HL-60/S4 treated with phorbol 12-myristate 13-acetate at 8.2 ng/mL for 4 days and 3 days (cell line): ENCODE results near the gene KCNQ1OT1.

Experiments
- in situ Hi-C: fragments of 300-500 bp; cut with MboI; formaldehyde crosslinking; loops from 2 replicates; pipeline ENCODE4 v1.15.0; 2022; ENCODE audit warnings: low sequenced_read_pairs

Gene KCNQ1OT1

DNA sequence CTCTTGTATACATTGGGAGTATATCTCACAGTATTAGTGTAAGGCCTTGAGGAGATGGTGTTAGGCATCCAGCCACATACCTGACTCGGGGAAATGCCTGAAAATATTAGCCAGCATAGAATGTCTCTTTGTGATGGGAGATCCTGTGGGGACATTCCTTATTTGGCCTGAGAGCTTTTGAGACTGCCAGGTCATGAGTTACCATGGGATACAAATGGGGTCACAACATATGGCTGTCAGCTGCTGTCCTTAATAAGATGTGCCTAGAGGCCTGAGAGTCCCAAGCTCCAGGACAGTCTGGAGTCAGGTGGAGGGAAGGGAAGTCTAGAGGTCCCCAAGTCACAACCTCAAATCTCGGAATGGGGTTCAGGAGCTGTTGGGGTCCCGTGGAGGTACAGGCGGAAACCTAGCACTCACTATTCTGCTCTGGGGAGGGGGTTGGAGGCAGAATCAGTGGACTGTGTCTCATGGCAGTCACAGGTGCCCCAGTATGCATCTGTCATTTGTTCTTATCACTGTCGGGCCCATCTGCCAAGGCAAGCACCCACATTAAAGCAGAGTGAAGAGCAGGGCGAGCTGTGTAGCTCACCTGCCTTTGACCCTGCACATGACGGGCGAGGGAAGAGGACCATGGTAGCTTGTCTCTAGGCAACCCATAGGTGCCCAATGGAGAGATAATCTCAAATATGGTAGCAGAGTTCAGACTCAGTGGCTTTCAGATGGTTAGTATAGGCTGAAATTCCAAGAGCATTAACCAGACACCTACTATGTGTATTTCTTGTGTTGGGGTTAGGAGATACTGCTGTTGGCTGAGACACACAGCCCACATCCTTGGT, 29.9 kb downstream of the KCNQ1OT1 start:
- in situ Hi-C loops, result no loop called here

DNA sequence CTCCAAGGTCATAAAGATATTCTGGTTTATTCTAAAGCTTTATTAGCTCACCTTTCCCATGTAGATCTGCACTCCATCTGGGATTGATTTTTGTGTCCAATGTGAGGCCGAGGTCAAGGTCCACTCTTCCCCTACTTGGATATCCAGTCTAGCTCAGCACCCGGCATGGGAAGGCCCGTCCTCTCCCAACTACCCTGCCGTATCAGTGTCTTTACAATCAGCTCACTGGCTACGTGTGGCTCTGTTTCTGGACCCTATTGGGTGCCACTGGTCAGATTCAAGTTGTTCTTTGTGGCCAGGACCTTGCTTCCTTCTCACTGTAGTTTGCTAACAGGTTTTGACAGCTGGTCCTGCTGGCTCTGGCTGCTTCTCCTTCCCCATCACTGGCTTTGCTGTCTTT, 30.9 kb downstream of the KCNQ1OT1 start:
- in situ Hi-C loops, result no loop called here

DNA sequence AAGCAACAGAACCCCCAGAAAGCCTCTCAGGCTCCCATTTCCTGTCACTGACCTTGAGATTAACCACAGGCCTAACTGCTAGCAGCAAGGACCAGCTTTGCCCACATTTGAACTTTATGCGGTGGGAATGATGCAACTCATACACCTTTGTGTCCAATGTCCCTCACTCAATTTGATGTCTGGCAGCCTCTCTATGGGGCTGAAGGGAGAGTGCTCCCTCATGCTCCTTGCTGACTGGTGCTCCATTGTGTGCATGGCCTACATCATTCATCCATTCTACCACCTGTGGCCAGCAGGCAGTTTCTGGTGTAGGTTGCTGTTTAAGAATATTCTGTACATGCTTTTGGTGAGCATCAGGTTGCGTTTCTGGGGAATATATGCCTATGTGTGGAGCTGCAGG, 31.9 kb downstream of the KCNQ1OT1 start:
- in situ Hi-C loops, result no loop called here

DNA sequence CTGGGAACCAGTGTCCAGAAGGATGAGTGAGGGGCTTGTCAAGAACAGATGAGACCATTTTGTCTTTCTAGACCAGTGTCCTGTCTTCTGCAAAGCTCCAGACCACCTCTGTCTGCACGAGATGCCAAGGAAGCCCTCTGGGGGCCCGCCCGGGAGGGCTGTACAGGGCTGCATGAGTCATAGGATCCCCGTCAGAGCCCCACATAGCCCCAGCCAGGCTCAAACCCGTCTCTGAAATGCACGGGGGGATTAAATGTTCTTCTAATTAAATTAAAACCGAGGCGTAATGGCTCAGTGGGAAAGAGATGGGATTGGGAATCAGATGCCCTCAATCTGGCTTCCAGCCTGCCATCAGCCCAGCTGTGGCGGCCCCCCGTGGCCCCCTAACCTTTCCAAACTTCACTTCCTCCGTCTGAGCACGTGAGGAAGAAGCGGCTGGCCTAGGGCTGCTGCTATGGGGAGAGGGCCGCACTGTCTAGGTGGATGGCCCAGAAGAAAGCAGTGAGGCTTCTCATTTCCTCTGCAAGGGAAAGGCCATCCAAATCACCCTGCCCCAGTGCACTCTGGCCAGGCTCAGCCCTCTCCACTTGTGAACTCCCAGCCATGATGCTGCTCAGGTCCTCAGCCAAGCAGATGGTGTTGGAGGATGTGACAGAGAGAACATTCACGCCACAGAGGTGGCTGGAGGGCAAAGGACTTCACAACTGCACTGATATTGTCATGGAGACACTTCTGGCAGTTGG, 32.8 kb downstream of the KCNQ1OT1 start:
- in situ Hi-C loops, result no loop called here

DNA sequence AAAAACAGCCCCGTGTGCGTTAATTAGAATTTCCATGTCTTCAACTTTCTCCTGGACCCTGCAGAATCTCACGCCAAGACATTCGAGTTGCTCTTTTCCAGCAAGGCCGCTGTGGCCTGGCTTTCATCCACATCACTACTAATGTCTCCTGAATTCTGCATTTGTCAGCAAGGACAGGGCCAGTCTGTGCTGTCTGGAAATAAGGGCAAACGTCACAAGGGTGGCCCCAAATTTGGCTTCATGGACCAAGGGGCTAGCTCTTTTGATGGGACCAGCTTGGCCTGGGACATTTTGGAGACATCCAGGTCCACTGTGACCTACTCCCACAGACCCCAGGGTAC, 33.4 kb downstream of the KCNQ1OT1 start:
- in situ Hi-C loops, result no loop called here

DNA sequence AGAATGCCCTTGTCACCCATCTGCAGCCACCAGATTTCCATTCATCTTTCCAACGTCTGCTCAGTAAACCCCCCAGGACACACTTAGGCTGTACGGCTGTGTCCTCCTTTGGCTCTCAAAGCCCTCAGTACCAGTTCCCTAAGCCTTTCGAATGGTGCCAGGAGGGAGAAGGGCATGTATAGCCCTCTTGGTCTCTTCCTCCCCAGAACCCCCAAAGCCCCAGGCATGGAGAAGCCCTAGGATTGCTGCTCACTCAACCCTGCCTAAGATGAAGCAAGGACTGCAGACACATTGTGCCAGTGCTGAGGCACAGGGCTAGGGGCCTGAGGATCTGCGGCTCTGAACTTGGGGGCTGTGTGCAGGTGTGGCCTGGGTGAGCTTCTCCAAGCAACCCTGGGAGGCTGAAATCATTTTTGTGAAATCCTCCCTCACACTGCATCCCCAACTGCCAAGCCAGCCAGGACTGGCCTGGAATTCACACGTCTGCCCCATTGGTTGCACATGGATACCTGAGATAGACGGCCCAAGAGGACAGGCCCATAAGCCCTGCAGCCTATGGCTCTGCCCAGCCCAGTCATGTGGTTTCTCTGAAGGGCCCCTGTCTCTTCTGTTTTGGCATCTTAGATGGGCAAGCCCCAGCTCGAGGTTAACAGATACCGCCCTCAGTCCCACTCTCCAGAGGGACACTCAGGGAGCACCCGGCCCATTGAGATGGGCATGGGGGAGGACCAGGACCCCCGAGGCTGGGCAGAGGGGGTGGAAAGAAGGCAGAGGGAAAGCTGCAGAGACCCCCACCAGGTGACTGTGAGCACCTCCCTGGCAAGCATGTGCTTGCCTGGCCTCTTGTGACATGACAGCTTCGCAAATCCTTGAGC, 34.0 kb downstream of the KCNQ1OT1 start:
- in situ Hi-C loops, result no loop called here

DNA sequence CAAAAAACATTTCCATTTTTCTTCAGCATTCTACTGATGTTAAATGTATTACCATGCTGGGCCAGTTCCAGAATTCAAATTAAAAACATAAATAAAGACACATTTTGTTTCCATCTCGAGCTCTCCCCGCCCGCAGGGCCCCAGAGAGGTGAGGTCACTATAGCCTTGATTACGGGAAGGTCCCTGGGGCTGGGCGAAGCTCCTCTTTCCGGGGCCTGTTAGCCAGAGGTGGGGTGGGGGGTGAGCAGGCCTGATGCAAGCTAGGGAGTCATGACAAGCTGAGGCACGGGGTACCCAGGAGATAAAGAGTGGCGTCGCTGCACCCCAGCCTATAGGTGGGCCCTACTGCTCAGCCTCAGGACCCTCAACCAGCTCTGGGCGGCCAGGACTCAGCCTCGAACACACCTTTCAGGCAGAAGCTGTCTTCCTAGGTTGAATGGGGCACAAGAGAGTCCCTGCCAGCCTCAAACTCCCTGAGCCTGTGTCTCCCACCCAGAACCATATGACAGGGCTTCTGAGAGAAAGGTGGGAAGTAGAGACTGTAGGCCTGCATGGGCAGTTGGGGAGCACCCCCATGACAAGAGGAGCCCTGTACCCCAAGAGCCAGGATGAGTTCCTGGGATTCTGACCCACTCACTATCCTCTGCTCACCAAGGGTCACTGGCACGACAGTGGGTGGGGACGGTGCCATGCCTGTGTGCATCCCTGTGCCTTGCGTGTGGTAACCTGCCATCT, 34.8 kb downstream of the KCNQ1OT1 start:
- in situ Hi-C loops, result no loop called here

DNA sequence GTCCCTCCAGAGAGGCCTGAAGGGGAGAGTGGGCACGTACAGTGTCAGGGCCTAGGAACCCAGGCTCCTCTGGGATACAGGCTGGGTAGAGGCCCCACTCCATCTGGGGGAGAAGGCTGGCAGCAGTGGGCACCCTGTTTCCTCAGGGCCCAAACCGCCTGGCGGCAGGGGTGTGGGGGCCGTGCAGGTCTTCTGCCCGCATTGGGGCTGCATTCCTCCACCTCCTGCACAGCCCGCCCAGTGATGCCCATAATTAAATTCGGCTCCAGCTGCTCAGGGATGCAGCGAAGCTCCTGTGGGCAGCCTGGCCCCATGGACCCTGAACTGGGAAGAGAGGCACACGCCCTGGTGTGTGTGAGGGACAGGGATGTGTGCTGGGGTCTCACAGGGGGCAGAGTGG, 35.4 kb downstream of the KCNQ1OT1 start:
- in situ Hi-C loops, result no loop called here

DNA sequence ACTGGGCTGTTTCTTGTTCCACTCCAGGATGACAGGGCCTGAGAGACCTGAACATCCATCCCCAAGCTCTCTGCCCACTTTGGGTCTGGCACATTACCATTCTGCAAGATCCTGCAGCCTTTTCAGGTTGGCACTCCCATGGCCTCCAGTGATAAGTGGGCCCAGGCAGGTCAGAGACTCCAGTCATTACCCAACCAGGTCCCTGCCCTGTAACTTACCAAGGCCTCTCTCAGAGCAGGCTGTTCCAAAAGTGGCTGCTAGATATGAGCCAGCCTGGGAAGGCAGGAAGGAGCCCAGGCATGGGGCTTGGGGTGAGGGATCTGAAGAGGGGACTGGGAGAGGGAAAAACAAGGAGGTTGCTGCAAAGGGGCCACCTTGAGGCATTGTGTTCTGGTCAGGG, 35.9 kb downstream of the KCNQ1OT1 start:
- in situ Hi-C loops, result no loop called here

DNA sequence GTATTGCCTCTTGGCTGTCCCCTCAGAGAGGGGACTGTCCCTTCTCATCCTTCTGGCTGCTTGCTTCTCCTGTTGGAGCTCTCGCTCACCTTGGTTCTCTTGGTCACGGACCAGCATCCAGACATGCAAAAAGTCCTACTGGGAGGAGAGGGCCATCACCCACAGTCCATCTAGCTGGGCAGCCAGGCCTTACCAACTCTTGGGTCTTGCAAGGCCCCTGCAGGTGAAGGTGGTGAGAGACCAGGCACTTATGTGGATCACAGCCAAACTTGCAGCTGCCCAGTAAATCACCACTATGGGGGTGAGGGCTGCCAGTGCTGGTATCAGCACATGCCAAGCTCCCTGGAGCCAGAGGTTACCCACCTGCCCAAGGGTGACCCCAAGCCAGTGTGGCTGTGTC, 36.3 kb downstream of the KCNQ1OT1 start:
- in situ Hi-C loops, result no loop called here

DNA sequence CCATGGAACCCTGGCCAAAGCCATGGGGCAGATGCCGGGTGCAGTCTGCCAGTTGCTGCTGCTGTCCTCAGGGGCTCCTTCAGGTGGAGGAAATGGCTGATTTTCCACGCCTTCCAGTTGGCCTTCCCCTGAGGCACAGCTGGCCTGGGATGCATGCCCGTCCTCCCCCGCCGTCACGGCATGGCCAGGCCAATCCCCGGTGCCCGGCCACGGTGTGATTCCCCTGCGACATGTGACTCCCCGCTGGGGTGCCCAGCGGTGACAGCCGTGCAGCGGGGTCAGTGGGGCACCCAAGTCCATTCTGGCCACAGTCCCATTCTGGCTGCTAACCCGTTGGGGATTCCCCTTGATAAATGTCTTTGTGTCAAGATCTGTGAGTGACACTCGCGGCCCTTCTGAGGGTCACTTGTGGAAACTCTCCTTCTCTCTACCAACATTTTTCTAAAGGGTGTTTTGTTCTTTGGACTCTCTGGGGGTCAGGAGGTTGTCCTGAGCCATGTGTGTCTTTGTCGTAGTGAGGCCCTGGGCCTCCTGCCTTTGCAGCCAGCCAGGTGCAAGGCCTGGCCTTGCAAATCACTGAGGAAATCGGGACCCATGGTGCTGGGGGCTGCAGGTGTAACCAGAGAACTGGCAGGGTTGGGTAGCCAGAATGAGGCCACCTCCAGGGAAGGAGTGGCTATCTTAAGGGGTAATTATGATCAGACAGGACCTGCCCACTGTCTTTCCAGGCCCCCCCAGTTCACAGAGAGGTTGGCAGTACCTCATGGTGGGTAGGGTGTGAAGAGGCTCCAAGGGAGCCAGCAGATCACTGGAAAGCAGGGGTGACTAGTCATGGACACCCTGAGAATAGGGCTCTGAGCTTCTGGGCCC, 37.1 kb downstream of the KCNQ1OT1 start:
- in situ Hi-C loops, result no loop called here

DNA sequence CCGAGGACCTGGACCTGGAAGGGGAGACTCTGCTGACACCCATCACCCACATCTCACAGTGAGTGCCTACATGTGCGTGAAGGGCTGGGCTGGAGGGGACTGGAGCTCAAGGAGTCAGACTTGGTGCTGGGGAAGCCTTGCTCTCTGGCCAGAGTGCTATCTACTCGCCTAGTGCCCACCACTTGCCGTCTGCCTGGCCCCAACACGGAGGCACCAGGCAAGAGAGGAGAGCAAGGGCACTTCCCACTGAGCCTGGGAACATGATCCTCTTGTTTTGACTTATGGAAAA, 37.8 kb downstream of the KCNQ1OT1 start:
- in situ Hi-C loops, result no loop called here

DNA sequence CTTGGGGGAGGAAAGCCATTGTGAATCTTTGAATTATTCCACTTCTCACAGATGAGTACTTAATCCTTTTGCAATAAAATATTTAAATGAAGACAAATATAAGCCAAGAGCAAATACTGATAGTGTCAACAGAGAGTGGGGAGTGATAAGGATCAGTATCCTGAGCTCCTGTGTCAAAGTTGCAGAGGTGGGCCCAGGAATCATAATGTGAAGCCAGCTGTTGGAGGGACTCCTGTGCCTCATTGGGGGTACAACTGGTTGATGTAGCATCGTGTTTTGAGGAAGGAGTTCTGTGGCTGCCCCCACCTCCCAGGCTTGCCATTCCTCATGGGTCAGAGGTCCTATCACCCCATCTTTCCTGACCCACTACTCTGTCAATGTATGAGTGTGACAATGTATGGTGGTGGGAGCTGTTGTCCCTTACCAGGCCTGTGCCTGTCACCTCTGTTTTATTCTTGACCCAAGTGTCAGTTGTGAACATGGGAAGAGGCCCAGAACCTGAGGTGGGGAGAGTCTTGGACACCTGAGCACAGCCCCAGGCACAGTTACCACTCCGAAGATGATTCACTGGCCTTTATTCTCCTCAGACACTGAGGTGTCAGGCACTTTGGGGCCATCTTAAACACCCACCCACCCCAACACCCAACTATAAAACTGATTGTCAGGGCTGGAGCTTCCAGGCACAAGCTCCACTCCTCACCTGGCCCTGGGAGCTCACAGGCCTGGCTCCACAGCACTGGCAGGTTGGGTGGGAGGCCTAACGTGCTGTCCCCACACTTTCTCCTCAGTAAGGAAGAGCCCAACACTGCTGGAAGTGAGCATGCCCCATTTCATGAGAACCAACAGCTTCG, 38.4 kb downstream of the KCNQ1OT1 start:
- in situ Hi-C loops, result no loop called here

DNA sequence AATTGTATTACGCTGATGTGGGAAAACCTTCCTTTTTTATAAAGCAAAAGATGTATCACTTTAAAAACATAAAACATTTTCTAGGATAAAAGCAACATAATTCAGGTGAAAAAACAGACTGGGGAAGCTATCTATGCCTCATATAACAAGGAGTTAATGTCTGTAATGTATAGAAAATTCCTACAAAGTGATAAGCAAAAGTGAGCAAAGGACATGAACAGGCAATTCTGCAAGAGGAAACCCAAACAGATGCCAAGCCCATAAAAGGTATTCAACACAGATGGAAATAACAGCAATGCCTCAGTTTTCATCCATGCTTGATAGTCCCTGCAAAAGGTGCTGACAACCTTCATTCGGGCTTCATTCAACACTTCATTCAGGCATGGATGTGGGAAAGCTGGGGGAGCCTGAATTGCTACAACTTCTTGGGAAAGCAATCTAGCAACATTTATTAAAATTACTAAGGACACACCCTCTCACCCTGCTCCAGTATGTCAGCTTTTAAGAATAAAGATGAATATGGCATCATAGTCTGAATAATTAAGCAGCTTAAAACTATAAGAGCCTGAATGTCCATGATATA, 39.3 kb downstream of the KCNQ1OT1 start:
- in situ Hi-C loops, result no loop called here

DNA sequence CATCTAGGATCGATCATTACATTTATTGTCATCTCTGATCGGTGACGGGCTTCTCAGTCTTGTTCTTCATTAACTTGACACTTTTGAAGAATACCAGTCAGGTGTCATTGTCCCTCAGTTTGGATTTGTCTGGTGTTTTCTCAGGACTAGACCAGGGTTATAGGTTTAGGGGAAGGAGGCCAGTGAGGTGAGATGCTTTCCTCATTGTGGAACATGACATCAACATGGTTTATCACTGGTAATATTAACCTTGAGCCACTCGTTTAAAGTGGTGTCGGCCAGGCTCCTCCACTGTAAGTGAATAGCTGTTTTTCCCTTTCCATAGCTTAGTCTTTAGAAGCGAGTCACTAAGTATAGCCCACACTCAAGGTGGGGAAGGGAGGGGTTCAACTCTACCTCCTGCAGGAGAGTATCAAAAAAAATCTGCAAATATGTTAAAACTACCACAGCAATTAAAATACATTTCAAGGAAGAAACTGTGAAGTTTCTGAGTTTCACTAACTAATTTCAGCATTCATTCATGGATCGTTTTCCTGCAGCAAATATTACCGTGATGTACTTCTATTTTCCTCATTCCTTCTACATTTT, 42.0 kb downstream of the KCNQ1OT1 start:
- in situ Hi-C loops, result no loop called here

DNA sequence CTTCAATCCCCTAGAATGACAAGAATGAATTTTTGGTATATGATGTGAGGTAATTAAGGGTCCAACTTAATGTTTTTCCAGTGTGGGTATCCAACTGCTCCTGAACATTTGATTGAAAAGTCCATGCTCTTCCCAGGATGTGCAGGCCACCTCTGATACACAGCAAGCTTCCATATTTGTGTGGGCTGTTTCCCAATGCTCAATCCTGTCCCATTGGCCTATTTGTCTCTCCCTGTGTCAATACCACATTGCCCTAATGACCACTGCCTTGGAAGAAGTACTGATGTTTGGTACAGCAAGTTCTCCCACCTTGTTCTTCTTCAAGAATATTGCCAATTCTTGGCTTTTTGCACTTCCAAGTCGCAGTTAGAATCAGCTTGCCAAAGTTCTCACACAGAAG, 42.9 kb downstream of the KCNQ1OT1 start:
- in situ Hi-C loops, result no loop called here

DNA sequence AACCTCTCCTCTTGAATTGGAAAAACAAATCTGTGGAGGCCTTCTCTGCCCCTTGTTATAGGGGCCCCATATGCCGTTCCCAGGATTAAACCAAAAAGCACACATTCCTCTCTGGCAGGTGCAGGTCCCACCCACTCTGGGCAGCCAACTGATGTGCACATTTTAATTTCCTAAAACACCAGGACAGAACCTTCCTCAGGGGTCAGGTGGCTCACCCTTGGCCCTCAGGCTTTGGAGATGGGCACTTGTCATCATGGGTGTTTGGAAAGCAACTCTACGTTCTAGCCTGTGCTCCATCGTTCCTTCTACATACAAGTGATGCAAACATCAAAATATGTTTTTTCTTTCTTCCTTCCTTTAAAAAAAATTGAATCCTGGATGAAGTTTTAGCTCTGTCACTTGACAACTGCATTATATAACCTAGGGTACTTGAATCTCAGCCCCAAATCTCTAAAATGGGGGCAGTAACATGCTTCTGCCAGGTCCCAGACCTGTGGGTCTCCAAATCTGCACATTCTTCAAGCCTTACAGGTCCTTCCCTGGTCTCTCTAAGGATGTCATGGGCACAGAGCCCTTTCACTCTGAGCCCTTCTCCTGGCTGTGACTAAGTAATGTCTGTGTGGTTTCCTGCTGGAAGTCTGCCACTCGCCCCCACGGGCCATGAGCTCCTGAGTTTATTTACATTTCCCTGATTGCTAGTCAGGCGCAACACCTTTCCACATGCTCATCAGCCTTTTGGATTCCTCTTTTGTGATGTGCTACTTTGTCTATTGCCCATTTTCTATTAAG, 43.8 kb downstream of the KCNQ1OT1 start:
- in situ Hi-C loops, result no loop called here
